NCI-H1092 (cell line): ENCODE results near the gene DEFB110.

ENCODE experiments used
- DNase-seq: peaks from one replicate; lab custom pipeline; 2025; lab: John Stamatoyannopoulos, UW

Gene DEFB110

GRCh38 chr6:50021894-50022293 lies at the start of gene DEFB110:
TSS of gene DEFB110 (minus strand) at chr6:50021994. CDS start at chr6:50021935, 59 bp downstream.
- no peak for DNase-seq

DNA sequence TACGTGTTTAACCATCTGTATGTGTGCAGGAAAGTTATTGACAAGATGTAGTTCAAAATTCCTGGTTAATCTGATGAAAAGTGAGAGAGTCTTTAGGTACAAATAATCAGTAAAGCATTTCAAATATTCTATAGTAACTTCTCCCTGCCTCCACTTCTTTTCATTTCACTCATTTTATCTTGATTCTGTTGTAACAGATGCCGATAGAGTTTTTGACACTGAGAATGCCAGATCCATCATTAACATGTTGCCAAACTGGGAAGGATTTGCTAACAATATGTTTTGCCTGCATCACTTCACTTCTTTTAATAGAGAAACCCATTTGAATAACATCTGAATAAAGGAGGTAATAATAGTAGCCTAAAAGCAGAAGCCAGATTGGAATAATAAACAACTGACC lies 48.3 kb upstream of the DEFB110 start:
- no peak for DNase-seq

GRCh38 chr6:50062051-50062450 lies 40.3 kb upstream of the DEFB110 start:
- no peak for DNase-seq

DNA sequence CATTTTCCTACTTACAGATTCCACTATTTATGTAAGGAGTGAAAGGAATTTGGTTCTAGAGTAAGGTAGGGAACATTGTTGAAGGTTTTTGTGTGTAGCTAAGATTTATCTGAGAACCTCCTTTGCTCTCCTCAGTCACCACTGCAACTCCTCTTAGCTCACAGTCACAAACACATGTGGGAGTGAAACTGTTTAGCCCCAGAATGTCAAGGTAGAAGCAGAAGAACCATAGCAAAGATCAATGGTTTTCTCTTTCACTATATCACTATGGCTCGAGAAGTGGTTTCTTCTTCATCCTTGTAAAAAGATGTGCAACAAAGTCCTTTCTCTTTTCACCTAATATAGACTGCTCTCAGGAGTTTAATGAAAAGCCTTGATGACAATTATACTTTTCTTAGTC lies 34.4 kb upstream of the DEFB110 start:
- no peak for DNase-seq

- no peak for DNase-seq
Measured at GRCh38 chr6:50049829-50050228, 28.0 kb upstream of the DEFB110 start, which contains the start of gene DEFB112. TSS of gene DEFB112 (minus strand) at chr6:50049929. CDS start at chr6:50049869, 60 bp downstream.

DNA sequence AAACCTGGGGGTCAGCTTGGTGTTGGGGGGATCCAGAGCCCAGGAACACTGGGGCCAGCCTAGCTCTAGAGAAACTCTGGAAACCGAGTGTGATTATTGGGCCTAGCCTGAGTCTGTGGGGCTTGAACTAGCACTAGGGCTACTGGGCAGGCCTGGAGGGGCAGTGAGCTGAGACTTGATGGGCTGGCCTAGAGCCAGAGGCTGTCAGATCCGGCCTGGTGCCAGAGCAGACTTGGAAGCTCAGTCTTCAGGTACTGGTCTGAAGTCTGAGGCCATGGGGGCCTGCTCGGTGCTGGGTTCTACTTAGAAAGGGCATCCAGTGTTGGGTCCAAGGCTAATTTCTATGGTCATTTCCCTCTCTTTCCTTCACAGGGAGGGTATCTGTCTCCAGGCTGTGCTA lies 25.2 kb upstream of the DEFB110 start:
- DNase-seq = no peak

- peak; percentile 1 for DNase-seq
Measured at GRCh38 chr6:50030777-50031562, 9.2 kb upstream of the DEFB110 start.

- DNase-seq = no peak
Measured at GRCh38 chr6:50030350-50030749, 8.6 kb upstream of the DEFB110 start.

DNA sequence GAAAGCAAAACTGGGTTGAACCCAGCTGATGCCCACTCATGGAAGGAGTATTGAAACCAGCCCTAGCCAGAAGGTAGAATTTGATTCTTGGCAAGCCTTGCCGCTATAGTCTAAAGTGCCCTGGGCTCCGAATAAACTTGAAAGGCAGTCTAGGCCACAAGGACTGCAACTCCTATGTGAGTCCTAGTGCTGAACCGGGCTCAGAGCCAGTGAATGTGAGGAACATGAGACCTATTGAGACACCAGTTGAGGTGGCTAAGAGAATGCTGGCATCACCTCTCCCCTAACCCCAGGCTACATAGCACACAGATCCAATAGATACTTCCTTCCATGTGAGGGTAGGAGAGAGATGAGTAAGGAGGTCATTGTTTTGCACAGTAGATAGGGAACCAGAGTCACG lies 3.5 kb upstream of the DEFB110 start:
- DNase-seq = no peak

DNA sequence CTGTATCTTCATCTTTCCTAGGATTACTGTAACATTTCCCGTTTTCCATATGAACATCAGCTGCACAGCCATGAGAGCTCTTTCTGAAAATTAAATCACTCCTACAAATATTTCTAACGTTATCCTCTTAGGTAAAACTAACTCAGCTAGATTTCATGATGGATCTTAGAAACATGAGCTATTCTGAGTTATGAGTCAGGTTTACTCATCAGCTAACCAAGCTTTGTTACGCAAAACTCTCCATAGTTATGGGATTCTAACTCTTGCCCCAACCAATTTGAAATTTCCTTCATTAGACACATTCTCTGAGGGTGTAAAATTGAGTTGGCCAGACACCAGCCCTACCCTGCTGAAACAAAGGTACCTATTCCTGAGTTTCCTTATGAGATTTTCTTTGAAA lies 14.0 kb downstream of the DEFB110 start:
- no peak for DNase-seq

DNA sequence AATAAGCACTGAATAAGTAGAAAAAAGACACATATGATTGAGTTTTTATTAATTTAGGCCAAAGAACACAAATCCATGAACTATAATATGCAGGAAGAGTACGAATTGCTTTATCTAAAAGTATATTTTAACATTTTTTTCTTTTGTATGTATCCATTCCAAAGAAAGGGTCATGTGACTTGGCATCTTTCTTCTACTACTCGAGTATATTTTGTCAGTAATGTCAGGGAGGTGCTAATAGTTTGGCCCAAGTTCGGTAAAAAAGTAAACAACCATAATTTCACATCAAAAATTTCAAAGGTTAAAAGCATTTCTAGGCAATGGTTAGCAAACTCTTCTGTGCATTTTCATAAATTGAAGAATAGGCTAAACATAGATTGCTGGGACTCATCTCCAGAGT lies 18.7 kb downstream of the DEFB110 start:
- DNase-seq = no peak

GRCh38 chr6:49995278-49995677 lies 26.5 kb downstream of the DEFB110 start:
- DNase-seq = no peak

DNA sequence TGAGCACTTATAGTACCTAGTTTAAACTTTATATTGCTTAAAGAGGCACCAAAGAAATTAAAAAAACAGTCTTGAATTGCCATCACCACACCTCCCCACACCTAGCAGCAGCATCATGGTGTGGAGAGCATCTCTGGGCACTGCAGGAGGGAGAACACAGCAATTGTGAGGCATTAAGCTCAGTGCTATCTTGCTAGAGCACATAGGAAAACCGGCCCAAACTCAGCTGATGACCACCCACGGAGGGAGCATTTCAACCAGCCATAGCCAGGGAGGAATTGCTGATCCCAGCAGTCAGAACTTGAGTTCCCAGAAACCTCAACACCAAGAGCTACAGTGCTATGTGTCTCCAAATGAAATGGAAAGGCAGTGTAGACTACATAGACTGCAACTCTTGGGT lies 32.9 kb downstream of the DEFB110 start:
- DNase-seq = no peak

- no peak for DNase-seq
Measured at GRCh38 chr6:49987749-49988148, 34.0 kb downstream of the DEFB110 start.

- DNase-seq = no peak
Measured at GRCh38 chr6:49986551-49986950, 35.2 kb downstream of the DEFB110 start.

DNA sequence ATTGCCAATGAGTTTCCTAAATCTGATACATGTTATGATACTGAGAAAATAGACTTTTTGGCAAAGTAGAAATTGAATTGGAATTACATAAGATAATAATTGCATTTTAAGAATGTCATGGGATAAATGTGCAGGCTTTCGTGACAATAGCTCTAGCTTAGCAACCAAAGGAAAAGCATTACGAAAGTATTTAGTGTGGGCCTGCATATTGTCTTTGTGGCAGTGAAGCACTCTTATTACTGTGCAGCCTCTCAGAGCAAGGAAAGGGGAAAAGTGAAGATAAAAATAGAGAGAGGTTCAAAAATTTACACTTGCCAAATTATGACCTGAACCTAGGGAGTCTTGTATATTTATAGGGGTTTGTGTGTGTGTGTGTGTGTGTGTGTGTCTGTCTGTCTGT lies 39.7 kb downstream of the DEFB110 start:
- DNase-seq = no peak

DNA sequence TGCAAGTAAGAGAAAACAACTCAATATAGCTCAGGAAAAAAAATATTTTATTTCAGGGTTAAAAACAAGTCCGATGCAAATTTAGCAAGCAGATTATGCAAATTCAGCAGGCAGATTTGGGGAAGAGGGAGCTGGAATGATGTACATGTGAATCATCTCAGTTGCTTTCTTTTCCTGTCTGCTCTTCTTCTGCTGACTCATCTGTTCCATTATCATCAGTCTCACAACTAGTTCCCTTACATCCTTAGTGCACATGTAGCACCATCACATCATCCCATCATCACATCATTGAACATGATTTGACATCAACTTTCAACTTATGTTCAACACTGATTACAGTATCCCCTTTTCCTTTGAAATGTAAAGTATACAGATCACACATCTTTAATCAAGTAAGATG lies 40.9 kb downstream of the DEFB110 start:
- DNase-seq = no peak

DNA sequence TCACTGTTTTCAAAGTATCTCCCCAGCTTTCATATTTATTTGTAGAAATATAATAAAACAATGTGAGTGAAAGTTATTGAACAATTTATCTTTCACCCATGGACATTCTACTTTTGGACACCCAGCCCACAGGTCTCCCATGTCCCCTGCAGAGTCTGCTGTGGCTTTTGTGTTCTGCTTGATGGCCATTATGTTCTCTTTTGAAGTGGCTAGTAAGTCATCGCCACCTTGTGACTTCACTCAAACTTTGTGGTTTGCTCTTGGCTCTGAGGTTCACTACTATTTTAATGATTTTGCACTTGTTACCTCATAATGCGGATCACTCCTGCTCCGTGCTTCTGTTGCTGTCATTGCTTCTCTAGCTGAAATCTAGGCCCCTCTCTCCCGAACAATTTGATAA lies 42.2 kb downstream of the DEFB110 start:
- DNase-seq = no peak

DNA sequence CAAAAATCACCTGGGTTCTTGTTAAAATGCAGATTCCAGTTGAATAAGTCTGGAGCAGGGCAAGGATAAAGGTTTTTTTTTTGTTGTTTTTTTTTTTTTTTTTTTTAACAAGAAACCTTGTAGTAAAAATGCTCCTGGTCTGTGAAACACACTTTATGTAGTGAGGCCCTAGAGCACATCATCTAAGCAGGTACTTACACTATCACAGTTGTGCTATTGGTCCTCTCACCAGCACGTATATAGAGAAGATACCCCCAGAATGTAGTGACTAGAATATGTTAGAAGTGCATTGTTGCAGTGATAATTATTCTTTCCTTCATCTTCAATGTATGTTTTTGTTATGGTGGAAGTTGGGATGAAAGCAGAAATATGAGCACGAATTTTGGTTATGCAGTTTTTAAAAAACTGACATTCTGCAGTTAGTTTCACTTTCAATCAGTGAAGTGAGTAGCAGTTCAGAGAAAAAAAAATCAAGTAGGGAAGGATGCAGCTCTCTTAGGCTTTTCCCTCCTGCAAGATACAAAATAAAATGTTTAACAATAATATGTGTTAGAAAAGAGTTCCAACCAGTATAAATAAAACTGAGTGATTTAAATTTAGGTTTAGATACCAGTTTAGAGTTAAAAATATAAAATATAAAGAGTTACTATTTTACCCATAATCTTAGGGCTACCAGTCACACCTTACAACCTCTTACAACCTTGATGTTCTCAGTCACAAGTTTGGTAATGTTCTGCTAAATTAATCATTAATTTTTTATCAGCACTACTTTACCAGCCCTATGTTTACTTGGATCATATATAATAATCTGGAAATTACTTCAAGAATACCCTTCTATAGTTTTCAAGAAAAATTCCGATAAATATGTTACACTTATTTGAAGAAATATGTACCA lies 43.2 kb downstream of the DEFB110 start:
- no peak for DNase-seq

DNA sequence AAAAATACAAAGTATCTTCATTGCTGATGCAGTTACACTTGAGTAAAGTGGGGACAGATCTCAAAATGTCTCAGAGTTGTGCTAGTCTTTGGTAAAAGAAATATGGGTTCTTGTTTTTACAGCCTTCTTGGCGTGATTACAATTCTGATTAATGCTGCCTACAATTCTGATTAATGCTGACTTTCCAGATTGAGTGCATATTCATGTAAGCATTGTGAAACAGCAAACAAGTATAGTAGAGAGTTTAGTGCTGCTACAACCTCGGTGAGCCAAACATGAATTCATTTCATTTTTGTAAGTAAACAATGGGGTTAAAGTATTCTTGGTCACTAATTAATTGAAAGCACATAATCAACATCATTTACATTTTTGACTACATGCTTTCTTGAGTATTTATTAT lies 52.2 kb downstream of the DEFB110 start, which contains the start of gene DEFB113:
DEFB113 (minus strand) TSS at position 21 of the 400 bp plus-strand sequence; CDS start at position 21, 0 bp downstream.
- DNase-seq = no peak
